Measurements from ENCODE around the gene DAB2IP.

DNA sequence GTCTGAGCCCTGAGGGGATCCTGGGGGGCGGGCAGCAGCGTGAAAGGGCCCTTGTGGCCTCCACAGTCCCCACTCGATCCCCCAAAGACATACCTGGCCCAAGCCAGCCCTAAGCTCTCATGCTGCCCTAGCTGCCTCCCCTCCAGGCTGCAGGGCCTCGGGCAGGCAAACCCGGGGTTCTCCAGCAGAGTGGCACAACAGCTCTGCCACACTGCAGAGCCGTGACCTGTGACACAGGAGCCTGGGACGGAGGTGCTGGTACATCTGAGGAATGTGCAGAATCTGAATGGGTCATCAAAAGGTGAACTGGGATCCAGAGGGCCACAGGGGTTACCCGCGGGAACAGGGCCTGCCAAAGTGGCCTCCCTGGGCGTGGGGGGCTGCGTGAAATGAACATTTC is 163.2 kb downstream of the DAB2IP start:
- no peak for TF ChIP-seq EP300 (conservative IDR thresholded peaks at IDR 0.05; ENCODE audit: poor library complexity, severe bottlenecking)
- TF ChIP-seq, protein P1, sequence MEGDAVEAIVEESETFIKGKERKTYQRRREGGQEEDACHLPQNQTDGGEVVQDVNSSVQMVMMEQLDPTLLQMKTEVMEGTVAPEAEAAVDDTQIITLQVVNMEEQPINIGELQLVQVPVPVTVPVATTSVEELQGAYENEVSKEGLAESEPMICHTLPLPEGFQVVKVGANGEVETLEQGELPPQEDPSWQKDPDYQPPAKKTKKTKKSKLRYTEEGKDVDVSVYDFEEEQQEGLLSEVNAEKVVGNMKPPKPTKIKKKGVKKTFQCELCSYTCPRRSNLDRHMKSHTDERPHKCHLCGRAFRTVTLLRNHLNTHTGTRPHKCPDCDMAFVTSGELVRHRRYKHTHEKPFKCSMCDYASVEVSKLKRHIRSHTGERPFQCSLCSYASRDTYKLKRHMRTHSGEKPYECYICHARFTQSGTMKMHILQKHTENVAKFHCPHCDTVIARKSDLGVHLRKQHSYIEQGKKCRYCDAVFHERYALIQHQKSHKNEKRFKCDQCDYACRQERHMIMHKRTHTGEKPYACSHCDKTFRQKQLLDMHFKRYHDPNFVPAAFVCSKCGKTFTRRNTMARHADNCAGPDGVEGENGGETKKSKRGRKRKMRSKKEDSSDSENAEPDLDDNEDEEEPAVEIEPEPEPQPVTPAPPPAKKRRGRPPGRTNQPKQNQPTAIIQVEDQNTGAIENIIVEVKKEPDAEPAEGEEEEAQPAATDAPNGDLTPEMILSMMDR (IDR thresholded peaks at IDR 0.05; ENCODE audit: poor library complexity, severe bottlenecking): no peak
- TF ChIP-seq, protein P2, sequence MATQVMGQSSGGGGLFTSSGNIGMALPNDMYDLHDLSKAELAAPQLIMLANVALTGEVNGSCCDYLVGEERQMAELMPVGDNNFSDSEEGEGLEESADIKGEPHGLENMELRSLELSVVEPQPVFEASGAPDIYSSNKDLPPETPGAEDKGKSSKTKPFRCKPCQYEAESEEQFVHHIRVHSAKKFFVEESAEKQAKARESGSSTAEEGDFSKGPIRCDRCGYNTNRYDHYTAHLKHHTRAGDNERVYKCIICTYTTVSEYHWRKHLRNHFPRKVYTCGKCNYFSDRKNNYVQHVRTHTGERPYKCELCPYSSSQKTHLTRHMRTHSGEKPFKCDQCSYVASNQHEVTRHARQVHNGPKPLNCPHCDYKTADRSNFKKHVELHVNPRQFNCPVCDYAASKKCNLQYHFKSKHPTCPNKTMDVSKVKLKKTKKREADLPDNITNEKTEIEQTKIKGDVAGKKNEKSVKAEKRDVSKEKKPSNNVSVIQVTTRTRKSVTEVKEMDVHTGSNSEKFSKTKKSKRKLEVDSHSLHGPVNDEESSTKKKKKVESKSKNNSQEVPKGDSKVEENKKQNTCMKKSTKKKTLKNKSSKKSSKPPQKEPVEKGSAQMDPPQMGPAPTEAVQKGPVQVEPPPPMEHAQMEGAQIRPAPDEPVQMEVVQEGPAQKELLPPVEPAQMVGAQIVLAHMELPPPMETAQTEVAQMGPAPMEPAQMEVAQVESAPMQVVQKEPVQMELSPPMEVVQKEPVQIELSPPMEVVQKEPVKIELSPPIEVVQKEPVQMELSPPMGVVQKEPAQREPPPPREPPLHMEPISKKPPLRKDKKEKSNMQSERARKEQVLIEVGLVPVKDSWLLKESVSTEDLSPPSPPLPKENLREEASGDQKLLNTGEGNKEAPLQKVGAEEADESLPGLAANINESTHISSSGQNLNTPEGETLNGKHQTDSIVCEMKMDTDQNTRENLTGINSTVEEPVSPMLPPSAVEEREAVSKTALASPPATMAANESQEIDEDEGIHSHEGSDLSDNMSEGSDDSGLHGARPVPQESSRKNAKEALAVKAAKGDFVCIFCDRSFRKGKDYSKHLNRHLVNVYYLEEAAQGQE (IDR thresholded peaks at IDR 0.05; ENCODE audit: borderline replicate concordance): no peak
- no peak for TF ChIP-seq EZH2 (IDR thresholded peaks at IDR 0.05; ENCODE audit: borderline replicate concordance, insufficient read depth, low read length, poor library complexity, severe bottlenecking)
- no peak for TF ChIP-seq POLR2AphosphoS5 (IDR thresholded peaks at IDR 0.05)
- no peak for TF ChIP-seq TAF1 (IDR thresholded peaks at IDR 0.05; ENCODE audit: low read depth)

Data from neural cell (in vitro differentiated cells).